SK-N-SH treated with all-trans-retinoic acid at 6 μM for 48 hours (cell line): ENCODE measurements around the gene KDM4B.

ENCODE experiments used
- ATAC-seq: fragments of 200-7000 bp; cut with Tn5 transposase; 3 replicates; pipeline ENCODE4 v1.9.1; 2020; ENCODE audit warnings: mild to moderate bottlenecking, moderate library complexity
- CREB5 ChIP-seq: fragments of 250-450 bp; sonication (Bioruptor Pico); IDR thresholded peaks from 2 replicates; pipeline ENCODE4 v1.5.1; 2020; ENCODE audit warnings: low read depth, mild to moderate bottlenecking, moderate library complexity
- CSDC2 ChIP-seq: fragments of 250-450 bp; sonication (Bioruptor Pico); IDR thresholded peaks from 2 replicates; pipeline ENCODE4 v1.5.0; 2020; ENCODE audit warnings: mild to moderate bottlenecking, moderate library complexity
- CSRNP3 ChIP-seq: fragments of 250-450 bp; sonication (Bioruptor Pico); IDR thresholded peaks from 2 replicates; pipeline ENCODE4 v1.5.1; 2021; ENCODE audit warnings: mild to moderate bottlenecking, moderate library complexity
- ESRRG ChIP-seq: fragments of 250-450 bp; sonication (Bioruptor Pico); IDR thresholded peaks from 2 replicates; pipeline ENCODE4 v1.6.1; 2021; ENCODE audit warnings: mild to moderate bottlenecking
- ISL1 ChIP-seq: fragments of 250-450 bp; sonication (Bioruptor Pico); IDR thresholded peaks from 2 replicates; pipeline ENCODE4 v2.1.2; 2022; ENCODE audit warnings: mild to moderate bottlenecking, moderate library complexity
- PATZ1 ChIP-seq: fragments of 250-450 bp; sonication (Bioruptor Pico); IDR thresholded peaks from 2 replicates; pipeline ENCODE4 v1.8.0; 2020; ENCODE audit warnings: mild to moderate bottlenecking, moderate library complexity, borderline replicate concordance
- POU6F1 ChIP-seq: fragments of 250-450 bp; sonication (Bioruptor Pico); IDR thresholded peaks from 2 replicates; pipeline ENCODE4 v1.8.0; 2021; ENCODE audit warnings: low read depth, mild to moderate bottlenecking, moderate library complexity, borderline replicate concordance
- PPARA ChIP-seq: fragments of 250-450 bp; sonication (Bioruptor Pico); IDR thresholded peaks from 2 replicates; pipeline ENCODE4 v1.5.0; 2020; ENCODE audit warnings: mild to moderate bottlenecking, borderline replicate concordance
- RARB ChIP-seq: fragments of 250-450 bp; sonication (Bioruptor Pico); IDR thresholded peaks from 2 replicates; pipeline ENCODE4 v1.8.0; 2021; ENCODE audit warnings: mild to moderate bottlenecking, moderate library complexity
- SNAI2 ChIP-seq: fragments of 250-450 bp; sonication (Bioruptor Pico); IDR thresholded peaks from 2 replicates; pipeline ENCODE4 v1.5.0; 2020; ENCODE audit warnings: mild to moderate bottlenecking, moderate library complexity
- TOX ChIP-seq: fragments of 250-450 bp; sonication (Bioruptor Pico); IDR thresholded peaks from 2 replicates; pipeline ENCODE4 v1.8.0; 2021; ENCODE audit warnings: mild to moderate bottlenecking, moderate library complexity, borderline replicate concordance
- ZC3H10 ChIP-seq: fragments of 250-450 bp; sonication (Bioruptor Pico); IDR thresholded peaks from 2 replicates; pipeline ENCODE4 v1.5.1; 2021; ENCODE audit warnings: mild to moderate bottlenecking, moderate library complexity
- ZFP3 ChIP-seq: fragments of 250-450 bp; sonication (Bioruptor Pico); IDR thresholded peaks from 2 replicates; pipeline ENCODE4 v1.5.0; 2020; ENCODE audit warnings: mild to moderate bottlenecking, moderate library complexity
- ZFP30 ChIP-seq: fragments of 450-650 bp; formaldehyde crosslinking; IDR thresholded peaks from 2 replicates; pipeline ENCODE4 v1.5.0; 2022; ENCODE audit warnings: mild to moderate bottlenecking, moderate library complexity
- ZNF565 ChIP-seq: fragments of 450-650 bp; formaldehyde crosslinking; conservative IDR thresholded peaks from 2 replicates; pipeline ENCODE4 v1.5.0; 2020; ENCODE audit warnings: low read depth, mild to moderate bottlenecking, moderate library complexity
- ZNF8 ChIP-seq: fragments of 450-650 bp; formaldehyde crosslinking; IDR thresholded peaks from 2 replicates; pipeline ENCODE4 v1.5.0; 2020; ENCODE audit warnings: mild to moderate bottlenecking, moderate library complexity

KDM4B gene

GRCh38 chr19:5125376-5125775 lies 156.5 kb downstream of the KDM4B start:
- TF ChIP-seq ZFP30: no peak
- TF ChIP-seq ZNF8 (CRISPR knock-in tag): no peak
- TF ChIP-seq POU6F1 (CRISPR knock-in tag): no peak
- TF ChIP-seq TOX (CRISPR knock-in tag): no peak
- no peak for TF ChIP-seq CREB5 (CRISPR knock-in tag)
- no peak for TF ChIP-seq ZNF565 (CRISPR knock-in tag)
- TF ChIP-seq PPARA (CRISPR knock-in tag): no peak
- no peak for TF ChIP-seq CSRNP3 (CRISPR knock-in tag)
- TF ChIP-seq RARB (CRISPR knock-in tag): no peak
- no peak for TF ChIP-seq ESRRG
- TF ChIP-seq ISL1 (CRISPR knock-in tag): no peak
- TF ChIP-seq SNAI2 (CRISPR knock-in tag): no peak
- no peak for ATAC-seq

GRCh38 chr19:5125797-5126497 lies 157.0 kb downstream of the KDM4B start:
- TF ChIP-seq ZFP30 (no peak), ZNF565 (CRISPR knock-in tag) (no peak), ZNF8 (CRISPR knock-in tag) (no peak), POU6F1 (CRISPR knock-in tag) (no peak), PATZ1 (no peak), ZFP3 (CRISPR knock-in tag) (no peak), CSDC2 (CRISPR knock-in tag) (no peak)
- ATAC-seq: no peak

- TF ChIP-seq ISL1 (CRISPR knock-in tag): no peak
- TF ChIP-seq, all 23 proteins: peak for 0
- no peak for ATAC-seq
Observed at GRCh38 chr19:5126498-5127223, 157.7 kb downstream of the KDM4B start.

- TF ChIP-seq TOX (CRISPR knock-in tag): no peak
- no peak for TF ChIP-seq ZC3H10
- no peak for TF ChIP-seq ESRRG
- ATAC-seq: peak; percentile 6; the same call in 2 of the 3 replicates
Observed at GRCh38 chr19:5127717-5128116, 158.8 kb downstream of the KDM4B start.
